ENCODE results near the gene PLXNA2. TPM values are rescaled to one million over a fixed set of nuclear protein-coding genes. Genes with fewer than 3 reads are reported as not detected.

The PLXNA2 gene
- total and polyA plus RNA-seq, 2 of the 13 experiments (the other 11 are each of a cell fraction or from before 2014, with no cell fraction given) = 1.1 to 2.1 TPM

GRCh38 chr1:208149213-208149612 is 95.0 kb downstream of the PLXNA2 start:
- in situ Hi-C loops (cut with HindIII; ENCODE audit: extremely low pct_ligation_motif_present, low pct_unique_long_range_greater_than_20kb) = no loop called here
- no peaks in the 10 kb centered on the region for H3K79me2 ChIP-seq (ENCODE audit: insufficient read depth, low read length)
- TF ChIP-seq ZEB1 (IDR thresholded peaks at IDR 0.05; ENCODE audit: insufficient replicate concordance, low read depth) (no peak), MTA3 (CRISPR knock-in tag; IDR thresholded peaks at IDR 0.05) (no peak), ZNF788 (CRISPR knock-in tag; IDR thresholded peaks at IDR 0.05; ENCODE audit: borderline replicate concordance) (no peak), ZBTB10 (CRISPR knock-in tag; IDR thresholded peaks at IDR 0.05; ENCODE audit: borderline replicate concordance) (no peak), SMYD3 (CRISPR knock-in tag; IDR thresholded peaks at IDR 0.05) (no peak), KAT8 (CRISPR knock-in tag; IDR thresholded peaks at IDR 0.05) (no peak), WIZ (CRISPR knock-in tag; IDR thresholded peaks at IDR 0.05) (no peak), ZBTB49 (CRISPR knock-in tag; IDR thresholded peaks at IDR 0.05; ENCODE audit: borderline replicate concordance) (no peak), ZNF136 (CRISPR knock-in tag; IDR thresholded peaks at IDR 0.05; ENCODE audit: low read depth) (no peak), MTA1 (CRISPR knock-in tag; IDR thresholded peaks at IDR 0.05; ENCODE audit: borderline replicate concordance) (no peak), CHD4 (IDR thresholded peaks at IDR 0.05; ENCODE audit: borderline replicate concordance, low read length) (no peak), ARNT (IDR thresholded peaks at IDR 0.05) (peak; percentile 82; the same call in 1 of the 2 replicates), CEBPG (CRISPR knock-in tag; IDR thresholded peaks at IDR 0.05) (no peak), ZNF629 (CRISPR knock-in tag; conservative IDR thresholded peaks at IDR 0.05) (no peak), FOXK2 (IDR thresholded peaks at IDR 0.05) (0 out of 2 replicates have a peak, but pooled peaks have one; percentile 40), AHDC1 (CRISPR knock-in tag; IDR thresholded peaks at IDR 0.05; ENCODE audit: borderline replicate concordance) (no peak)

More at GRCh38 chr1:208149213-208149612, 95.0 kb downstream of the PLXNA2 start:
- Histone ChIP-seq H2AFZ (ENCODE audit: low read length) (no peak overlapping the region), H3K4me2 (ENCODE audit: low read depth, low read length) (peak overlapping the region; percentile 62; the same call in 1 of the 2 replicates), H3K9ac (ENCODE audit: insufficient read depth, low read depth, low read length) (no peak overlapping the region), H3K9me3 (ENCODE audit: low read length) (no peaks in the 10 kb centered on the region), H3K36me3 (replicated peaks in 1 of 2; ENCODE audit: control insufficient read depth in 1 of 2, insufficient read depth in 2 of 2, low read length in 2 of 2) (no peaks in the 10 kb centered on the region), H3K27ac (ENCODE audit: extremely low read length, insufficient read depth, low read length) (no peak overlapping the region), H3K27me3 (ENCODE audit: control insufficient read depth in 1 of 2, insufficient read depth in 2 of 2, low read length in 2 of 2) (no peaks in the 10 kb centered on the region), H3K4me1 (ENCODE audit: insufficient read depth, low read length) (peaks cover 20% of the 10 kb centered on the region), H4K20me1 (ENCODE audit: insufficient read depth, low read length) (no peaks in the 10 kb centered on the region), H3K4me3 (replicated peaks in 1 of 3; ENCODE audit: insufficient read depth in 1 of 3, low read depth in 2 of 3, low read length in 3 of 3) (no peak overlapping the region)
- CTCF ChIA-PET (ENCODE audit: low intra/inter-chr PET ratio, low total read pairs) = no interaction called here
- DNase-seq (ENCODE audit: low spot score) = no peak
- intact Hi-C loops (cut with micrococcal nuclease; ENCODE audit: unreplicated experiment) = no loop called here
- peak; percentile 30; the same call in 2 of the 3 replicates for ATAC-seq
- POLR2A ChIA-PET = interaction anchor here (0.9 to 1.4 kb wide), 3 partner anchors 10 to 23 kb away, joined by 4 to 11 read pairs (median 8); no protein-coding TSS in a partner anchor
- BruUV-seq (replicated peaks) = no TSS peak
- FAIRE-seq = peak; percentile 58

Measured in HepG2 (cell line).